GF-D8 (cell line): ENCODE results near the gene CNBD2.
A peak's percentile ranks its signal among the peaks of the same experiment; 100 is the strongest.
"Not testable (repeated sequence)": the region's sequence is repeated elsewhere in the genome, so short reads cannot be mapped to it uniquely, and the experiment has no call there.

Source experiments
- DNase-seq: peaks from one replicate; lab custom pipeline; 2025; lab: John Stamatoyannopoulos, UW

The CNBD2 gene

GRCh38 chr20:35975576-35976373 lies 7.4 kb downstream of the CNBD2 start:
- DNase-seq, result no peak

GRCh38 chr20:35978041-35978513 lies 9.7 kb downstream of the CNBD2 start:
- no peak for DNase-seq

DNA sequence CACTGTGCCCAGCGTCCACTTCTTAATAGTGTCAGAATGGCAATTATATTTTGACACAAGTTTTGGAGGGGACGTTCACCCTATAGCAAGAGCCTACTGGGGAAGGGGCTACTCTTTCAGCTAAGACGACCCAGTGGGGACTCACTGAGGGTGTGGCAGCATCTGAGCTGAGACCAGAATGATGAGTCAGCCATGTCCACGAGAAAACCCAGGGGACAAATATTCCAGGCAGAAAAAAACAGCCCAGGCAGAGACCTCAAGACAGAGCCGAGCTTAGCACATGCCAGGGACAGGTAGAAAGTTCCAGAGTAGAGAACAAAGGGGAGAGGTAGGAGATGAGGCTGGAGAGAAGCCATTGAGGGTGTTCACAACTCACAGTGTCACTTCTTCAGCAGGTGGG lies 11.2 kb downstream of the CNBD2 start:
- DNase-seq, result no peak

- DNase-seq, result no peak
These were observed 13.6 kb downstream of the CNBD2 start for GRCh38 chr20:35981969-35982368.

GRCh38 chr20:35984382-35984781 lies 16.0 kb downstream of the CNBD2 start:
- no peak for DNase-seq

DNA sequence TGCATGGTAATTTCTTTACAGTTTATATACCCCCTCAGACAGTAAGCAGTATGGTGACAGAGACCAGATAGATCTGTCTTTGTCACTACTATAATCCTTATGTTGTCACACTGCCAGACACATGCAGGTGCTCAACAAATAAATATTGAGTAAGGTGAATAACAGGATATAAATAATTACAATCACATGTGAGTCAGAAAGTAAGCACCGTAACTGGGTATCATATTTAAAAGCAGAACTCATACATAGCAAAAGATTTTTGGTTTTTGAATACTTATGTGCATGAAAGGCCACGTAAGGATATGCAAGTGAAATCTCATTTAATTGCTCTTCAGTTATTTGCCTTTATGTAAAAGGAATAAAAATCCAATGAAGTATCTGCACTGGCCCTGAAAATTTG lies 17.4 kb downstream of the CNBD2 start:
- DNase-seq, result no peak

DNA sequence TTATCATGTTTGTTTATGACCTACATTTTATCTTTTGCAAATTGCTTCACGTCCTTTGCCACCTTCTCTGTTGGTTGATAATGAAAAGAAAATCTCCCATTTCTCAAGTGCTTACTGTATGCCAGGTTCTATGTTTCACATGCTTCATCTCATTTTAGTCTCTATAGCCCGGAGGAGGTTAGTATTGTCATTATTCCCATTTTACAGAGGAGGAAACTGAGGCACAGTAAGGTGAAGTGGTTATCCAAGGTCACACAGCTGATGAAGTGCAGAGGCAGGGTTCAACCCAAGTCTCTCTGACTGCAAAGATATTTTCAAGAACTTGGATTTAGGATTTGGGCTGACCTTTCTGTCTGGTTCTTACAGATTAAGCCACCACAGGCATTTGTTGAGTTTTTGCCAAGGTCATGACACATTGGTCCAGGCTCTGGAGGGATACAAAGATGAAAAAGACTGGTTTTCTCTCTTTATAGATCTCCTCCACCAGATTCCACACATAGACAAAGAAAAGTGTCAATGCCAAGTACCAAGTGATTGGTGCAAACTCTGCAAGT lies 20.6 kb downstream of the CNBD2 start:
- DNase-seq, result no peak

GRCh38 chr20:35991142-35991771 lies 22.9 kb downstream of the CNBD2 start:
- no peak for DNase-seq

- peak; percentile 7 for DNase-seq
These were observed 24.4 kb downstream of the CNBD2 start for GRCh38 chr20:35992713-35993335.

DNA sequence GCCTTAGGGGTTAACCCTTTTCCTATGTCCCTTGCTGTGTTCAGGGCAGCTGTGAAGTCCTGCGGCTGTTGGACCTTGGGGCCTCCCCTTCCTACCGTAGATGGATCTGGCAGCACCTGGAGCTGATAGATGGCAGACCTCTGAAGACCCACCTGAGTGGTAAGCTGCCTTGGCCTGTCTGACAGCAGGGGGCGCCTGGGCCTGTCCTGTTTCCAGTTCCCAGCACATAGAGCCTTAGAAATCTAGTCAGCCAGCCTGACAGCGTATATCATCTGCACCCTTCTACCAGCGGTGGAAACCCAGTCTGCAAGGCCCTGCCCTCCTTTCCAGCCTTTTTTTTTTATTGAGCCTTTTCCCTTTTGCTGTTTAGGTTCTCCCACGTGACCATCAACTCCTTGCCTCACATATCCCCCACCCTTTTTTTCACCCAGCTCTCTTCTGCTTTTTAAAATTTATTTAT lies 26.6 kb downstream of the CNBD2 start:
- DNase-seq, result peak; percentile 12

DNA sequence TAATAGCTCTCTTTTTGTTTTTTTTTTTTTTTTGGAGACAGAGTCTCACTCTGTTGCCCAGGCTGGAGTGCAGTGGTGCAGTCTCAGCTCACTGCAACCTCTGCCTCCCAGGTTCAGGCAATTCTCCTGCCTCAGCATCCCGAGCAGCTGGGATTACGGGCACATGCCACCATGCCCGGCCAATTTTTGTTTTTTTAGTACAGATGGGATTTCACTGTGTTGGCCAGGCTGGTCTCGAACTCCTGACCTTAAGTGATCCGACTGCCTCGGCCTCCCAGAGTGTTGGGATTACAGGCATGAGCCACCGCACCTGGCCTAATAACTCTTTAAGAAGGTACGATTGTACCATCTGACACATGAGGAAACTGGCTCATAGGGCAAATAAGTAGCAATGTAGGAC lies 28.1 kb downstream of the CNBD2 start:
- not testable (repeated sequence) for DNase-seq

DNA sequence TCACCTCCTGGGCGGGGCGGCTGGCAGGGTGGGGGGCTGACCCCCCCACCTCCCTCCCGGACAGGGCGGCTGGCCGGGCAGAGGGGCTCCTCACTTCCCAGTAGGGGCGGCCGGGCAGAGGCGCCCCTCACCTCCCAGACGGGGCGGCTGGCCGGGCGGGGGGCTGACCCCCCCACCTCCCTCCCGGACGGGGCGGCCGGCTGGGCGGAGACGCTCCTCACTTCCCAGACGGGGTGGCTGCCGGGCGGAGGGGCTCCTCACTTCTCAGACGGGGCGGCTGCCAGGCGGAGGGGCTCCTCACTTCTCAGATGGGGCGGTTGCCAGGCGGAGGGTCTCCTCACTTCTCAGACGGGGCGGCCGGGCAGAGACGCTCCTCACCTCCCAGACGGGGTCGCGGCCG lies 32.9 kb downstream of the CNBD2 start:
- not testable (repeated sequence) for DNase-seq

- DNase-seq, result no peak
These were observed 34.5 kb downstream of the CNBD2 start for GRCh38 chr20:36002855-36003254.

DNA sequence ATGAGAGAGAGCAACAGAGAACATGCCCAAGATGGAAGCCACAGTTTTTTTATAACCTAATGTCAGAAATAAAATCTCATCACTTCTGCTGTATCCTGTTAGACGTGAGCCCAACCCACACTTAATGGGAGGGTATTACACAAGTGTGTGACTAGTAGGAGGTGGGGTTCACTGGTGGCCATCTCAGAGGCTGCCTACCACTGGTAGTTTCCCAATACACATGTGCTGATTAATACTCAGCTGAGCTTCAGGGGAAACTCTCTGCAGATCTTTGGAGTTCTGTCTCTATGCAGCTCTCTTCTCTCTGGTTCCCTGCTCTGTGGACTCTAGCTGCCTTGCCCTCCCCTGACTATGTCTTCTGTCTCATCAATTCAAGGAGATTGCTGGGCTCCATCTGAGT lies 35.7 kb downstream of the CNBD2 start:
- no peak for DNase-seq

GRCh38 chr20:36008461-36009035 lies 40.2 kb downstream of the CNBD2 start:
- DNase-seq, result no peak

GRCh38 chr20:36010076-36010475 lies 41.7 kb downstream of the CNBD2 start:
- no peak for DNase-seq

GRCh38 chr20:36010825-36011224 lies 42.4 kb downstream of the CNBD2 start:
- DNase-seq, result no peak

DNA sequence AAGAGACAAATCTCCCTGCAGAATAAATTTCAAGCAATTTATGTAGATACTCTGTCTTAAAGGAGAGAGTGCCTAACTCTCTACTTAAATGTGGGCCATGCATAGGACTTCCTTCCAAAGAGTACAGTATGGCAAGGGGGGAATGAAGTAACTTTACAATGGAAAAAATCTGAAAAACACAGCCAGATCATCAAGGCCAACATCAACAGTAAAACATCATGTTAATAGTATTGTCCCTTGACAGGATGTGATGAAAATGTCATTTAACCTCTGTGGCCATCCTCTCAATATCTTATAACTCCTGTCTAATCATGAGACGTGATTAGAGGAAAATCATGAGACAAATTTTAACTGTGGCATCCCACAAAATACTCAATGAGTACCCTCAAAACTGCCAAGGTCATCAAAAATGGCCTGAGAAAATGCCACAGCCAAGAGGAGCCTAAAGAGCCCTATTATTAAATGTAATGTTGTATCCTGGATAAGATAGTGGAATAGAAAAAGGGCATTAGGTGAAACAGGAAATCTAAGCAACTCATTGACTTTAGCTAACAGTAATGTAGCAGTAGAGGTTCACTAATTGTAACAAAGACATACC lies 47.5 kb downstream of the CNBD2 start:
- no peak for DNase-seq

GRCh38 chr20:36017048-36017951 lies 48.9 kb downstream of the CNBD2 start:
- no peak for DNase-seq

DNA sequence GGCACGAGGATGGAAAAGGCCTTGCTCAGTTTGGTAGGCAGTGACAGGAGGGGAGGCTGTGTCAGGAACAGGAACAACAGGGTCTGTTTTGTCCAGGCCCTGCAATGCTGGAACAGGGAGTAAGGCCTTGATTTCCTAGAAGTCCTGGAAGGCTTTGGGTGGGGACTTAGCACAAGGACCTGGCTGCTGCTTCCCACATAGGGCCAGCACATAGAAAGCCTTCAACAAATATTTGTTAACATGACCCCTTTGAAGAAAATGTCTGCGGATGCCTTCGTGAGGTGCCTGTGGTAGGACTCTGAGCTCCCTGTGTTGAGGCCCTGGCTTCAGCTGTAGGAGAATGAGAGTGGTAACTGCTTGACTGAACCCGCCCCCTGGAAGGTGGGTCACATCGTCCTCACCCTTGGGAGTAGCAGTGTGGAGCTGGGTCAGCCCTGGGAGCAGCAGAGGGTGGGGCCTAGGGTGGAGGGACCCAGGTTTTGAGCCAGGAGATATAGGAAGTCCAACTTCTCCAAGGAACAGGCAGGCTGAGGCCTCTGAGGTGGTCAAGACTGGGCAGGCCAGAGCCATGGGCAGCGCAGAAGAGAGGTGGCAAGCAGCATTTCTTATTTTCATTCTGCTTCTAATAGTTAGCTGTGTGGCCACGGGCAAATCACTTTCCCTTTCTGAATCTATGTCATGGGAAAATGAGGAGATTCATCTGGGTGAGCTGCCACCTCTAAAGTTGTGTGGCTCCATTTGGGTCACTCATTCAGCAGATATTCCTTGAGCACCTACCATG lies 50.0 kb downstream of the CNBD2 start:
- no peak for DNase-seq
